H9 (cell line): ENCODE measurements around the gene FBXO47. TPM values are rescaled to one million over a fixed set of nuclear protein-coding genes. Genes with fewer than 3 reads are reported as not detected.

Experiments used
- DNase-seq: peaks from one replicate; pipeline ENCODE4 v3.0.0-alpha.2; 2017
- H2AFZ ChIP-seq: one replicate; pipeline ENCODE4 v1.6.1; 2013; ENCODE audit warnings: mild to moderate bottlenecking, low read length, control low read depth, moderate library complexity
- H2AK5ac ChIP-seq: 2 replicates; pipeline ENCODE4 v1.6.1; 2013; ENCODE audit warnings: low read length, control low read depth, mixed read lengths; ENCODE audit not compliant: insufficient read length
- H2BK120ac ChIP-seq: one replicate; pipeline ENCODE4 v1.6.1; 2013; ENCODE audit warnings: low read depth, mild to moderate bottlenecking, low read length, control low read depth, inconsistent platforms; ENCODE audit not compliant: poor library complexity, severe bottlenecking
- H2BK12ac ChIP-seq: 2 replicates; pipeline ENCODE4 v1.6.1; 2013; ENCODE audit warnings: low read length, control low read depth, mixed read lengths, low read depth; ENCODE audit not compliant: insufficient read length
- H2BK15ac ChIP-seq: 2 replicates; pipeline ENCODE4 v1.6.1; 2013; ENCODE audit warnings: low read depth, low read length, control low read depth
- H2BK20ac ChIP-seq: one replicate; pipeline ENCODE4 v1.6.1; 2013; ENCODE audit warnings: low read depth, mild to moderate bottlenecking, low read length, control low read depth, inconsistent platforms; ENCODE audit not compliant: poor library complexity, severe bottlenecking
- H2BK5ac ChIP-seq: 2 replicates; pipeline ENCODE4 v1.6.1; 2013; ENCODE audit warnings: low read length, control low read depth, mixed read lengths; ENCODE audit not compliant: insufficient read length
- H3K14ac ChIP-seq: 2 replicates; pipeline ENCODE4 v1.6.1; 2013; ENCODE audit warnings: low read length, control low read depth; ENCODE audit not compliant: insufficient read depth
- H3K18ac ChIP-seq: 2 replicates; pipeline ENCODE4 v1.6.1; 2013; ENCODE audit warnings: low read depth, mild to moderate bottlenecking, mixed read lengths, low read length, control low read depth; ENCODE audit not compliant: insufficient read length
- H3K23ac ChIP-seq: 2 replicates; pipeline ENCODE4 v1.6.1; 2013; ENCODE audit warnings: low read length, control low read depth, mixed read lengths, low read depth; ENCODE audit not compliant: insufficient read length
- H3K23me2 ChIP-seq: 2 replicates; pipeline ENCODE4 v1.6.1; 2013; ENCODE audit warnings: low read depth, mild to moderate bottlenecking, mixed read lengths, low read length, control low read depth; ENCODE audit not compliant: insufficient read length, poor library complexity, severe bottlenecking
- H3K27ac ChIP-seq: 2 replicates; pipeline ENCODE4 v1.5.1; 2013; ENCODE audit warnings: low read length, control low read depth, mixed read lengths, low read depth; ENCODE audit not compliant: insufficient read length
- H3K27me3 ChIP-seq: 2 replicates; pipeline ENCODE4 v1.6.1; 2013; ENCODE audit warnings: low read length, control low read depth, inconsistent platforms; ENCODE audit not compliant: insufficient read depth
- H3K4ac ChIP-seq: 2 replicates; pipeline ENCODE4 v1.6.1; 2013; ENCODE audit warnings: low read depth, mild to moderate bottlenecking, control low read depth, inconsistent platforms, low read length, moderate library complexity
- H3K4me1 ChIP-seq: 2 replicates; pipeline ENCODE4 v1.6.1; 2013; ENCODE audit warnings: low read length, control low read depth, inconsistent platforms; ENCODE audit not compliant: insufficient read depth
- H3K4me2 ChIP-seq: 2 replicates; pipeline ENCODE4 v1.6.1; 2013; ENCODE audit warnings: low read length, control low read depth, mixed read lengths; ENCODE audit not compliant: insufficient read length, insufficient read depth
- H3K56ac ChIP-seq: 2 replicates; pipeline ENCODE4 v1.6.1; 2013; ENCODE audit warnings: low read depth, mild to moderate bottlenecking, mixed read lengths, low read length, control low read depth; ENCODE audit not compliant: insufficient read length
- H3K79me1 ChIP-seq: 2 replicates; pipeline ENCODE4 v1.6.1; 2013; ENCODE audit warnings: low read depth, mild to moderate bottlenecking, moderate library complexity, low read length, control low read depth, inconsistent platforms; ENCODE audit not compliant: insufficient read depth, poor library complexity, severe bottlenecking
- H3K79me2 ChIP-seq: 2 replicates; pipeline ENCODE4 v1.6.1; 2013; ENCODE audit warnings: low read length, control low read depth, inconsistent platforms; ENCODE audit not compliant: insufficient read depth
- H3K9ac ChIP-seq: 2 replicates; pipeline ENCODE4 v1.6.1; 2013; ENCODE audit warnings: low read length, control low read depth, mixed read lengths; ENCODE audit not compliant: insufficient read length; ENCODE audit errors: extremely low read depth
- H3K9me3 ChIP-seq: one replicate; pipeline ENCODE4 v1.6.1; 2013; ENCODE audit warnings: low read depth, low read length, inconsistent platforms; ENCODE audit not compliant: control insufficient read depth
- H3T11ph ChIP-seq: one replicate; pipeline ENCODE4 v1.6.1; 2013; ENCODE audit warnings: mild to moderate bottlenecking, low read length, control low read depth, inconsistent platforms
- H4K20me1 ChIP-seq: one replicate; pipeline ENCODE4 v1.6.1; 2013; ENCODE audit not compliant: control insufficient read depth, insufficient read length, insufficient read depth
- H4K5ac ChIP-seq: 2 replicates; pipeline ENCODE4 v1.6.1; 2013; ENCODE audit warnings: low read depth, mild to moderate bottlenecking, mixed read lengths, low read length, control low read depth; ENCODE audit not compliant: insufficient read length
- H4K8ac ChIP-seq: replicated peaks from 2 replicates; pipeline ENCODE4 v1.6.1; 2013; ENCODE audit warnings: low read length, control low read depth, mixed read lengths, low read depth; ENCODE audit not compliant: insufficient read length
- H4K91ac ChIP-seq: 2 replicates; pipeline ENCODE4 v1.6.1; 2013; ENCODE audit warnings: low read depth, mild to moderate bottlenecking, moderate library complexity, mixed read lengths, low read length, control low read depth; ENCODE audit not compliant: insufficient read length
- H3K27ac Mint-ChIP-seq, 3 experiments: 2 replicates in 2 of 3; 3 replicates in 1 of 3; pipeline ENCODE4 v1.8.0; 2020 to 2021; ENCODE audit warnings: mixed read lengths in 3 of 3, mild to moderate bottlenecking in 1 of 3, moderate library complexity in 1 of 3
- H3K27me3 Mint-ChIP-seq: 2 replicates; pipeline ENCODE4 v1.8.0; 2021; ENCODE audit warnings: low read depth, mild to moderate bottlenecking, moderate library complexity, mixed read lengths
- H3K36me3 Mint-ChIP-seq, 3 experiments: 2 replicates in 2 of 3; 3 replicates in 1 of 3; pipeline ENCODE4 v1.8.0; 2020 to 2021; ENCODE audit warnings: low read depth in 3 of 3, mixed read lengths in 3 of 3; ENCODE audit not compliant: insufficient read depth in 1 of 3
- H3K4me1 Mint-ChIP-seq, 2 experiments: 2 replicates each; pipeline ENCODE4 v1.8.0; 2020; ENCODE audit warnings: mixed read lengths in 2 of 2
- H3K4me3 Mint-ChIP-seq, 2 experiments: 2 replicates in 1 of 2; 3 replicates in 1 of 2; pipeline ENCODE4 v1.8.0; 2020 to 2021; ENCODE audit warnings: mild to moderate bottlenecking in 2 of 2, mixed read lengths in 2 of 2, moderate library complexity in 1 of 2
- H3K9me3 Mint-ChIP-seq, 2 experiments: 2 replicates in 1 of 2; 3 replicates in 1 of 2; pipeline ENCODE4 v1.8.0; 2020; ENCODE audit warnings: mild to moderate bottlenecking in 2 of 2, mixed read lengths in 2 of 2, moderate library complexity in 1 of 2
- CTCF ChIP-seq: fragments of 200-600 bp; sonication (generic); conservative IDR thresholded peaks from 3 replicates; pipeline ENCODE4 v1.8.0; 2021; ENCODE audit warnings: antibody characterized with exemption, mild to moderate bottlenecking
- WGBS: extraction: QIAGEN DNeasy Blood & Tissue Kit; methylation state at CpG from one replicate; pipeline ENCODE4 v1.1.7; 2013; ENCODE audit warnings: missing lambda C conversion rate, low lambda C conversion rate, mixed read lengths; ENCODE audit not compliant: insufficient read length; ENCODE audit errors: extremely low coverage; 5-methylcytosine and 5-hydroxymethylcytosine counted together
- total RNA-seq: library from RNA; stranded (reverse); gene quantifications from 2 replicates; pipeline ENCODE4 v1.2.1, GENCODE V29; 2021

The FBXO47 gene
- total RNA-seq, 1 experiment from 2014 or later: not detected

GRCh38 chr17:39002991-39003715 lies 36.0 kb upstream of the FBXO47 start:
- Histone ChIP-seq H4K5ac (no peak overlapping the region), H2BK12ac (no peak overlapping the region), H3K14ac (no peak overlapping the region), H3K4me2 (no peak overlapping the region), H3K9me3 (no peaks in the 10 kb centered on the region), H3K23me2 (no peaks in the 10 kb centered on the region), H4K8ac (no peak overlapping the region), H3K4ac (no peak overlapping the region), H3K23ac (no peak overlapping the region), H2BK5ac (no peak overlapping the region), H3K79me2 (no peaks in the 10 kb centered on the region), H3K9ac (no peak overlapping the region), H4K91ac (no peak overlapping the region), H4K20me1 (no peaks in the 10 kb centered on the region), H2BK15ac (no peak overlapping the region), H2AFZ (no peak overlapping the region), H2AK5ac (no peak overlapping the region), H3K27ac (no peak overlapping the region), H3K18ac (no peak overlapping the region), H3K4me1 (no peaks in the 10 kb centered on the region; the same call in 1 of the 2 replicates), H2BK120ac (no peak overlapping the region), H3K56ac (no peak overlapping the region), H3T11ph (no peak overlapping the region), H3K27me3 (no peaks in the 10 kb centered on the region), H3K79me1 (no peaks in the 10 kb centered on the region), H2BK20ac (no peak overlapping the region)
- no peak overlapping the region for H3K4me3 Mint-ChIP-seq
- H3K9me3 Mint-ChIP-seq: peaks cover 5 to 9% of the 10 kb centered on the region in 2 experiments; a peak in 4 of 5 replicates
- peaks cover 10 to 17% of the 10 kb centered on the region in 2 experiments for H3K4me1 Mint-ChIP-seq
- TF ChIP-seq CTCF: no peak
- no peak for DNase-seq
- peaks cover 0 to 4% (median 2%) of the 10 kb centered on the region in 3 experiments; a peak in 3 of 7 replicates for H3K36me3 Mint-ChIP-seq
- peaks cover 6% of the 10 kb centered on the region for H3K27me3 Mint-ChIP-seq
- WGBS: no CpG with 5 or more reads among the region's 16 CpGs
- H3K27ac Mint-ChIP-seq: no peak overlapping the region
